Upper lobe of left lung (tissue), 4 donors: ENCODE results near the gene CCDC107.
"Not testable (repeated sequence)": the region's sequence is repeated elsewhere in the genome, so short reads cannot be mapped to it uniquely, and the experiment has no call there.

Source experiments
- EP300 ChIP-seq, 4 donors: sonication (generic); formaldehyde crosslinking; IDR thresholded peaks; one replicate each; pipeline ENCODE4 v1.5.1; 2017; ENCODE audit warnings: antibody characterized with exemption in 4 of 4, control low read depth in 2 of 4
- POLR2A ChIP-seq, 4 donors: fragments of 450-650 bp; IDR thresholded peaks; one replicate each; pipeline ENCODE4 v1.5.1; 2016 to 2017; ENCODE audit warnings: antibody characterized with exemption in 4 of 4, mild to moderate bottlenecking in 2 of 4
- POLR2AphosphoS5 ChIP-seq, 2 donors: sonication (generic); formaldehyde crosslinking; IDR thresholded peaks; one replicate each; pipeline ENCODE4 v1.5.1; 2017; ENCODE audit warnings: antibody characterized with exemption in 2 of 2
- TF ChIP-seq, protein P1 (sequence below), 6 experiments: fragments of 450-650 bp in 4 of 6; fragments of 200-600 bp in 2 of 6; sonication (generic) in 2 of 6; IDR thresholded peaks; one replicate each; pipeline ENCODE4 v1.5.1; 2016 to 2019; ENCODE audit warnings: antibody characterized with exemption in 6 of 6

- TF ChIP-seq, protein P1, sequence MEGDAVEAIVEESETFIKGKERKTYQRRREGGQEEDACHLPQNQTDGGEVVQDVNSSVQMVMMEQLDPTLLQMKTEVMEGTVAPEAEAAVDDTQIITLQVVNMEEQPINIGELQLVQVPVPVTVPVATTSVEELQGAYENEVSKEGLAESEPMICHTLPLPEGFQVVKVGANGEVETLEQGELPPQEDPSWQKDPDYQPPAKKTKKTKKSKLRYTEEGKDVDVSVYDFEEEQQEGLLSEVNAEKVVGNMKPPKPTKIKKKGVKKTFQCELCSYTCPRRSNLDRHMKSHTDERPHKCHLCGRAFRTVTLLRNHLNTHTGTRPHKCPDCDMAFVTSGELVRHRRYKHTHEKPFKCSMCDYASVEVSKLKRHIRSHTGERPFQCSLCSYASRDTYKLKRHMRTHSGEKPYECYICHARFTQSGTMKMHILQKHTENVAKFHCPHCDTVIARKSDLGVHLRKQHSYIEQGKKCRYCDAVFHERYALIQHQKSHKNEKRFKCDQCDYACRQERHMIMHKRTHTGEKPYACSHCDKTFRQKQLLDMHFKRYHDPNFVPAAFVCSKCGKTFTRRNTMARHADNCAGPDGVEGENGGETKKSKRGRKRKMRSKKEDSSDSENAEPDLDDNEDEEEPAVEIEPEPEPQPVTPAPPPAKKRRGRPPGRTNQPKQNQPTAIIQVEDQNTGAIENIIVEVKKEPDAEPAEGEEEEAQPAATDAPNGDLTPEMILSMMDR (IDR thresholded peaks at IDR 0.05), result not testable (repeated sequence)
- not testable (repeated sequence) for TF ChIP-seq POLR2A, EP300, POLR2AphosphoS5 (IDR thresholded peaks at IDR 0.05)
Observed at GRCh38 chr9:35636877-35637246, 21.2 kb upstream of the CCDC107 start.
